Measurements from ENCODE around the gene GALNT10.

GALNT10 gene

DNA sequence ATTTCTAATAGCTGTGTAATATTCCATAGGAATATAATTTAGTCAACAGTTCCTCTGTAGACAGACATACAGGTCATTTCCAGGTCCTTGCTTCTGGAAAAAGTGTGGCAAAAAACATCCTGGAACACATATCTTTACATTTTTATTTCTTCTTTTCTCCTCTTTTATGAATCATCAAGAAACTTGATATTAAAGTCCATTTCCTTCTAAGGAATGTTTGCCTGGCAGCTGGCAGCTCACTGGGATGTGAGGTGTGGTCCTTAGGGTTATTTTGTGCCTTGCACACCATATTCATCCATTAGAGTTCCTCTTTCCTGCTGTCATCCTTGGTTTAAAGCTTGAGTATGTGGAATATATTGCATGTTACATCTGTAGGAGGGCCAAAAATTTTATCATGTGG lies 122.0 kb downstream of the GALNT10 start:
- no peaks in the 10 kb centered on the region for H3F3A ChIP-seq (ENCODE audit: control insufficient read depth, insufficient read depth)
- no peak overlapping the region for H3K4me2 ChIP-seq (ENCODE audit: low read length)
- no peaks in the 10 kb centered on the region for H3K79me2 ChIP-seq (ENCODE audit: control insufficient read depth, low read length)
- H3K4me1 ChIP-seq (ENCODE audit: control insufficient read depth, low read length), result no peaks in the 10 kb centered on the region
- H4K20me1 ChIP-seq (ENCODE audit: control insufficient read depth, insufficient read depth, low read depth, low read length), result no peaks in the 10 kb centered on the region
- no peak overlapping the region for H3K4me3 ChIP-seq (ENCODE audit: low read length)
- no peak for TF ChIP-seq EZH2phosphoT487 (IDR thresholded peaks at IDR 0.05; ENCODE audit: borderline replicate concordance, low read length)
- TF ChIP-seq, protein P1, sequence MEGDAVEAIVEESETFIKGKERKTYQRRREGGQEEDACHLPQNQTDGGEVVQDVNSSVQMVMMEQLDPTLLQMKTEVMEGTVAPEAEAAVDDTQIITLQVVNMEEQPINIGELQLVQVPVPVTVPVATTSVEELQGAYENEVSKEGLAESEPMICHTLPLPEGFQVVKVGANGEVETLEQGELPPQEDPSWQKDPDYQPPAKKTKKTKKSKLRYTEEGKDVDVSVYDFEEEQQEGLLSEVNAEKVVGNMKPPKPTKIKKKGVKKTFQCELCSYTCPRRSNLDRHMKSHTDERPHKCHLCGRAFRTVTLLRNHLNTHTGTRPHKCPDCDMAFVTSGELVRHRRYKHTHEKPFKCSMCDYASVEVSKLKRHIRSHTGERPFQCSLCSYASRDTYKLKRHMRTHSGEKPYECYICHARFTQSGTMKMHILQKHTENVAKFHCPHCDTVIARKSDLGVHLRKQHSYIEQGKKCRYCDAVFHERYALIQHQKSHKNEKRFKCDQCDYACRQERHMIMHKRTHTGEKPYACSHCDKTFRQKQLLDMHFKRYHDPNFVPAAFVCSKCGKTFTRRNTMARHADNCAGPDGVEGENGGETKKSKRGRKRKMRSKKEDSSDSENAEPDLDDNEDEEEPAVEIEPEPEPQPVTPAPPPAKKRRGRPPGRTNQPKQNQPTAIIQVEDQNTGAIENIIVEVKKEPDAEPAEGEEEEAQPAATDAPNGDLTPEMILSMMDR (IDR thresholded peaks at IDR 0.05; ENCODE audit: low read depth, low read length, poor library complexity, severe bottlenecking), result no peak
- no peaks in the 10 kb centered on the region for H3K27me3 ChIP-seq (ENCODE audit: control insufficient read depth, low read length)
- H3K9me2 ChIP-seq (replicated peaks; ENCODE audit: control insufficient read depth, low read length), result no peaks in the 10 kb centered on the region
- H3K9me3 ChIP-seq (ENCODE audit: control insufficient read depth, insufficient read depth, low read length), result no peaks in the 10 kb centered on the region
- H3K36me3 ChIP-seq (ENCODE audit: control insufficient read depth, low read length), result no peaks in the 10 kb centered on the region
- H3K27ac ChIP-seq (ENCODE audit: low read depth, low read length), result no peak overlapping the region

DNA sequence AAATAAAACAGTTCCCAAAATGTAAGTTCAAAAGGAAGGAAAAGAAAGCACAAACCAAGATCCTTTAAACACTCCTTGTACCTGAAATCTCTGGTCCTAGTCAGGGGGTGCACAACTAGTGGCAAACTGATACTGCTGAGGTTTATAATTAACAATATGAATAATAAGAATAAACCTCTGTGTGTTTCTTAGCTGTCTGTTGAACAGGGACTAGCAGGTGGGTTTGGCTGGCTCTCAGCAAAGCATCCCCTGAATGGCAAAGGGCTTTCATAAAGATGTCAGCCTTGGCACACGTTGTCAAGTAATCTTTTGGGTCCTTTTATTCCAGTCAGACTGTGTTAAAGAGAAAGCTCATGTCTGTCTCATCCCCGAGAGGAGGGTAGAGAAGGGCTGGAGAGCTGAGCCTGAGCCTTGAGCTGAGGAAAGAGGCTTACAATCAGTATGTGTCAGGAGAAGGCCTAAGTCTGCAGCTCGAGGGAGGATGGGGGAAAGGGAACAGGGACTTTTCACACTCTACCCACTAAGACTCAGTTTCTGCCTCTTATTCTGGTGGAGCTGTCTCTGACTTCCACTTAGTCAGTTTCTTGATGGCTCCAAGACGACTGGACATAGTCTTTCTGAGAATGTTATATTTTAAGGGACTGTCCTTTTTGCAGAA lies 123.0 kb downstream of the GALNT10 start:
- H4K20me1 ChIP-seq (ENCODE audit: control insufficient read depth, insufficient read depth, low read depth, low read length), result no peaks in the 10 kb centered on the region
- TF ChIP-seq, protein P1 (IDR thresholded peaks at IDR 0.05; ENCODE audit: low read depth, low read length, poor library complexity, severe bottlenecking), result no peak
- no peak for TF ChIP-seq EZH2phosphoT487 (IDR thresholded peaks at IDR 0.05; ENCODE audit: borderline replicate concordance, low read length)
- H3F3A ChIP-seq (ENCODE audit: control insufficient read depth, insufficient read depth), result no peaks in the 10 kb centered on the region
- H3K27ac ChIP-seq (ENCODE audit: low read depth, low read length), result no peak overlapping the region
- no peaks in the 10 kb centered on the region for H3K79me2 ChIP-seq (ENCODE audit: control insufficient read depth, low read length)
- H3K4me1 ChIP-seq (ENCODE audit: control insufficient read depth, low read length), result no peaks in the 10 kb centered on the region
- H3K9me2 ChIP-seq (replicated peaks; ENCODE audit: control insufficient read depth, low read length), result no peaks in the 10 kb centered on the region
- H3K4me2 ChIP-seq (ENCODE audit: low read length), result no peak overlapping the region
- H3K27me3 ChIP-seq (ENCODE audit: control insufficient read depth, low read length), result no peaks in the 10 kb centered on the region
- no peak overlapping the region for H3K4me3 ChIP-seq (ENCODE audit: low read length)
- H3K9me3 ChIP-seq (ENCODE audit: control insufficient read depth, insufficient read depth, low read length), result no peaks in the 10 kb centered on the region
- H3K36me3 ChIP-seq (ENCODE audit: control insufficient read depth, low read length), result no peaks in the 10 kb centered on the region

DNA sequence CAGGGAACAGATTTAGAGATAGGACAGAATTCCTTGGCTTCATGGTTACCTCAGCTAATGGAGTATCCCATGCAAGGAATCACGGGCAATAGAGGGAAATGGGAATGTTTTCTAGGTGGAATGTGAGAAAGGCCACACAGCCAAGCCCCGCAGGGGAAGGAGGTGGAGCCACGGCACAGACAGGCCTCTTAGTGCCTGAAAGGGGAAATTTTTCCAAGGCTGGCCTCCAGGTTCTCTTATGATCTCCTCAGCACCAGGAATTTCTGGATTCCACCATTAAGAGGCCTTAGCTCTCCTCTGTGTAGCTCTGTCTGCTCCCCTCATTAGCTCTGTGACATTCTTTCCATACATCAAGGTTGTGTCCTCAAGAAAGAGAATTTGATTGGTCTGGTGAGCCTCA lies 124.7 kb downstream of the GALNT10 start:
- Histone ChIP-seq H3K27ac (ENCODE audit: low read depth, low read length) (no peak overlapping the region), H3K4me3 (ENCODE audit: low read length) (no peak overlapping the region), H3F3A (ENCODE audit: control insufficient read depth, insufficient read depth) (no peaks in the 10 kb centered on the region), H3K36me3 (ENCODE audit: control insufficient read depth, low read length) (no peaks in the 10 kb centered on the region), H3K4me2 (ENCODE audit: low read length) (no peak overlapping the region), H3K4me1 (ENCODE audit: control insufficient read depth, low read length) (no peaks in the 10 kb centered on the region), H3K9me3 (ENCODE audit: control insufficient read depth, insufficient read depth, low read length) (no peaks in the 10 kb centered on the region), H3K9me2 (replicated peaks; ENCODE audit: control insufficient read depth, low read length) (no peaks in the 10 kb centered on the region), H3K79me2 (ENCODE audit: control insufficient read depth, low read length) (no peaks in the 10 kb centered on the region), H4K20me1 (ENCODE audit: control insufficient read depth, insufficient read depth, low read depth, low read length) (no peaks in the 10 kb centered on the region), H3K27me3 (ENCODE audit: control insufficient read depth, low read length) (no peaks in the 10 kb centered on the region)
- TF ChIP-seq EZH2phosphoT487 (IDR thresholded peaks at IDR 0.05; ENCODE audit: borderline replicate concordance, low read length), result no peak
- TF ChIP-seq, protein P1 (IDR thresholded peaks at IDR 0.05; ENCODE audit: low read depth, low read length, poor library complexity, severe bottlenecking), result no peak
